ENCODE data around the gene TSACC.

DNA sequence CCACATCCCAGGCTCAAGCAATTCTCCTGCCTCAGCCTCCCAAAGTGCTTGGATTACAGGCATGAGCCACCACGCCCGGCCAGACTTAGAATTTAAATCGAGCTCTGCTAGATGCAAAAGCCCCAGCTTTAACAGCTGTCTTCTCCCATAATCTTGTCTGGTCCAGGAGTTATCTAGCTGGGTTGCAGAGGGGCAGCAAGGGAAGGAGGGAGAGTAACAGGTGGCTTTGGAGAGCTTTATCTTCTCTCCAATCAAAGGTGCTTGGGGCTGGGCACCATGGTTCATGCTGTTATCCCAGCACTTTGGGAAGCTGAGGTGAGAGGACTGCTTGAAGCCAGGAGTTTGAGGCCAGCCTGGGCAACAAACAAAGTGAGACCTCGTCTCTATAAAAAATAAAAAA, 34.5 kb downstream of the TSACC start:
- TF ChIP-seq, protein P1, sequence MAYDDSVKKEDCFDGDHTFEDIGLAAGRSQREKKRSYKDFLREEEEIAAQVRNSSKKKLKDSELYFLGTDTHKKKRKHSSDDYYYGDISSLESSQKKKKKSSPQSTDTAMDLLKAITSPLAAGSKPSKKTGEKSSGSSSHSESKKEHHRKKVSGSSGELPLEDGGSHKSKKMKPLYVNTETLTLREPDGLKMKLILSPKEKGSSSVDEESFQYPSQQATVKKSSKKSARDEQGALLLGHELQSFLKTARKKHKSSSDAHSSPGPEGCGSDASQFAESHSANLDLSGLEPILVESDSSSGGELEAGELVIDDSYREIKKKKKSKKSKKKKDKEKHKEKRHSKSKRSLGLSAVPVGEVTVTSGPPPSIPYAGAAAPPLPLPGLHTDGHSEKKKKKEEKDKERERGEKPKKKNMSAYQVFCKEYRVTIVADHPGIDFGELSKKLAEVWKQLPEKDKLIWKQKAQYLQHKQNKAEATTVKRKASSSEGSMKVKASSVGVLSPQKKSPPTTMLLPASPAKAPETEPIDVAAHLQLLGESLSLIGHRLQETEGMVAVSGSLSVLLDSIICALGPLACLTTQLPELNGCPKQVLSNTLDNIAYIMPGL (CRISPR knock-in tag; IDR thresholded peaks at IDR 0.05): no peak
- TF ChIP-seq SIRT6 (IDR thresholded peaks at IDR 0.05; ENCODE audit: low read depth, low read length): no peak
- TF ChIP-seq, protein P2, sequence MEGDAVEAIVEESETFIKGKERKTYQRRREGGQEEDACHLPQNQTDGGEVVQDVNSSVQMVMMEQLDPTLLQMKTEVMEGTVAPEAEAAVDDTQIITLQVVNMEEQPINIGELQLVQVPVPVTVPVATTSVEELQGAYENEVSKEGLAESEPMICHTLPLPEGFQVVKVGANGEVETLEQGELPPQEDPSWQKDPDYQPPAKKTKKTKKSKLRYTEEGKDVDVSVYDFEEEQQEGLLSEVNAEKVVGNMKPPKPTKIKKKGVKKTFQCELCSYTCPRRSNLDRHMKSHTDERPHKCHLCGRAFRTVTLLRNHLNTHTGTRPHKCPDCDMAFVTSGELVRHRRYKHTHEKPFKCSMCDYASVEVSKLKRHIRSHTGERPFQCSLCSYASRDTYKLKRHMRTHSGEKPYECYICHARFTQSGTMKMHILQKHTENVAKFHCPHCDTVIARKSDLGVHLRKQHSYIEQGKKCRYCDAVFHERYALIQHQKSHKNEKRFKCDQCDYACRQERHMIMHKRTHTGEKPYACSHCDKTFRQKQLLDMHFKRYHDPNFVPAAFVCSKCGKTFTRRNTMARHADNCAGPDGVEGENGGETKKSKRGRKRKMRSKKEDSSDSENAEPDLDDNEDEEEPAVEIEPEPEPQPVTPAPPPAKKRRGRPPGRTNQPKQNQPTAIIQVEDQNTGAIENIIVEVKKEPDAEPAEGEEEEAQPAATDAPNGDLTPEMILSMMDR (IDR thresholded peaks at IDR 0.05 in 2 of 3, conservative IDR thresholded peaks at IDR 0.05 in 1 of 3; ENCODE audit: insufficient read depth in 2 of 3, low read depth in 1 of 3, low read length in 3 of 3): no peak
- TF ChIP-seq POLR3A (IDR thresholded peaks at IDR 0.05; ENCODE audit: borderline replicate concordance, extremely low read depth, insufficient read depth, insufficient read length): no peak
- TF ChIP-seq CCAR2 (IDR thresholded peaks at IDR 0.05; ENCODE audit: low read depth, low read length): no peak
- TF ChIP-seq FOXK1 (CRISPR knock-in tag; IDR thresholded peaks at IDR 0.05; ENCODE audit: borderline replicate concordance): no peak
- no peak for TF ChIP-seq SIN3A (IDR thresholded peaks at IDR 0.05; ENCODE audit: borderline replicate concordance in 2 of 2, control insufficient read depth in 1 of 2, low read depth in 2 of 2, low read length in 2 of 2)
- TF ChIP-seq, protein P3, sequence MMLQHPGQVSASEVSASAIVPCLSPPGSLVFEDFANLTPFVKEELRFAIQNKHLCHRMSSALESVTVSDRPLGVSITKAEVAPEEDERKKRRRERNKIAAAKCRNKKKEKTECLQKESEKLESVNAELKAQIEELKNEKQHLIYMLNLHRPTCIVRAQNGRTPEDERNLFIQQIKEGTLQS (IDR thresholded peaks at IDR 0.05): no peak
- TF ChIP-seq, protein P3 (CRISPR knock-in tag; conservative IDR thresholded peaks at IDR 0.05): no peak
- no peak for TF ChIP-seq ZFP30 (CRISPR knock-in tag; IDR thresholded peaks at IDR 0.05; ENCODE audit: borderline replicate concordance)
- TF ChIP-seq PTBP1 (IDR thresholded peaks at IDR 0.05; ENCODE audit: low read depth, low read length): no peak
- TF ChIP-seq, protein P4, sequence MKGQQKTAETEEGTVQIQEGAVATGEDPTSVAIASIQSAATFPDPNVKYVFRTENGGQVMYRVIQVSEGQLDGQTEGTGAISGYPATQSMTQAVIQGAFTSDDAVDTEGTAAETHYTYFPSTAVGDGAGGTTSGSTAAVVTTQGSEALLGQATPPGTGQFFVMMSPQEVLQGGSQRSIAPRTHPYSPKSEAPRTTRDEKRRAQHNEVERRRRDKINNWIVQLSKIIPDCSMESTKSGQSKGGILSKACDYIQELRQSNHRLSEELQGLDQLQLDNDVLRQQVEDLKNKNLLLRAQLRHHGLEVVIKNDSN (CRISPR knock-in tag; IDR thresholded peaks at IDR 0.05): no peak
- no peak for TF ChIP-seq HDAC3 (IDR thresholded peaks at IDR 0.05; ENCODE audit: borderline replicate concordance, partially characterized antibody)
- TF ChIP-seq KLF10 (CRISPR knock-in tag; IDR thresholded peaks at IDR 0.05): no peak

Measured in K562 (cell line).